ENCODE measurements around the gene PLSCR5.

- TF ChIP-seq CTCF (IDR thresholded peaks at IDR 0.05; ENCODE audit: low read depth, low read length) (no peak), POLR2A (IDR thresholded peaks at IDR 0.05; ENCODE audit: extremely low read depth, insufficient read length) (no peak), MYC (IDR thresholded peaks at IDR 0.05; ENCODE audit: low read depth, low read length) (no peak), MAX (IDR thresholded peaks at IDR 0.05; ENCODE audit: low read depth, low read length) (no peak)
Measured at GRCh38 chr3:146559388-146559787, 45.8 kb downstream of the PLSCR5 start.

All from NB4 (cell line).